ENCODE measurements around the gene TMEM170B. TPM values are rescaled to one million over a fixed set of nuclear protein-coding genes. Genes with fewer than 3 reads are reported as not detected.

TMEM170B gene
- total and polyA plus RNA-seq, 2 donors = 1.7 to 1.8 TPM

GRCh38 chr6:11526156-11526505 lies 11.4 kb upstream of the TMEM170B start:
- WGBS = 95% methylated on average over 3 of the region's 3 CpGs
- no peaks in the 10 kb centered on the region for H3K27me3 ChIP-seq (ENCODE audit: control insufficient read depth in 2 of 2, insufficient read depth in 1 of 2, low read length in 1 of 2)
- H3K4me3 ChIP-seq (ENCODE audit: low read length in 2 of 2) = no peak overlapping the region
- no peak for DNase-seq (ENCODE audit: low read depth in 6 of 9, low spot score in 9 of 9)
- no peak overlapping the region for H3K27ac ChIP-seq (ENCODE audit: low read depth in 1 of 2, low read length in 1 of 2)
- H3K9me3 ChIP-seq (ENCODE audit: control insufficient read depth in 2 of 2, insufficient read depth in 1 of 2, low read length in 1 of 2) = no peaks in the 10 kb centered on the region
- H3K36me3 ChIP-seq (ENCODE audit: control insufficient read depth in 2 of 2, insufficient read depth in 2 of 2, low read length in 1 of 2) = no peaks in the 10 kb centered on the region
- no peaks in the 10 kb centered on the region for H3K4me1 ChIP-seq (ENCODE audit: control insufficient read depth in 2 of 2, insufficient read depth in 2 of 2, low read length in 2 of 2)

GRCh38 chr6:11527274-11527870 lies 10.2 kb upstream of the TMEM170B start:
- H3K4me3 ChIP-seq (ENCODE audit: low read length in 2 of 2) = no peak overlapping the region
- no peaks in the 10 kb centered on the region for H3K36me3 ChIP-seq (ENCODE audit: control insufficient read depth in 2 of 2, insufficient read depth in 2 of 2, low read length in 1 of 2)
- DNase-seq (ENCODE audit: low read depth in 6 of 9, low spot score in 9 of 9) = no peak
- no peaks in the 10 kb centered on the region for H3K27me3 ChIP-seq (ENCODE audit: control insufficient read depth in 2 of 2, insufficient read depth in 1 of 2, low read length in 1 of 2)
- H3K4me1 ChIP-seq (ENCODE audit: control insufficient read depth in 2 of 2, insufficient read depth in 2 of 2, low read length in 2 of 2) = no peaks in the 10 kb centered on the region
- H3K27ac ChIP-seq (ENCODE audit: low read depth in 1 of 2, low read length in 1 of 2) = no peak overlapping the region
- no peaks in the 10 kb centered on the region for H3K9me3 ChIP-seq (ENCODE audit: control insufficient read depth in 2 of 2, insufficient read depth in 1 of 2, low read length in 1 of 2)

GRCh38 chr6:11528996-11529395 lies 8.6 kb upstream of the TMEM170B start:
- H3K36me3 ChIP-seq (ENCODE audit: control insufficient read depth in 2 of 2, insufficient read depth in 2 of 2, low read length in 1 of 2) = no peaks in the 10 kb centered on the region
- no peak for DNase-seq (ENCODE audit: low read depth in 6 of 9, low spot score in 9 of 9)
- no peaks in the 10 kb centered on the region for H3K27me3 ChIP-seq (ENCODE audit: control insufficient read depth in 2 of 2, insufficient read depth in 1 of 2, low read length in 1 of 2)
- no peak overlapping the region for H3K4me3 ChIP-seq (ENCODE audit: low read length in 2 of 2)
- 75% methylated on average over 2 of the region's 2 CpGs for whole genome bisulfite sequencing
- no peak overlapping the region for H3K27ac ChIP-seq (ENCODE audit: low read depth in 1 of 2, low read length in 1 of 2)
- H3K4me1 ChIP-seq (ENCODE audit: control insufficient read depth in 2 of 2, insufficient read depth in 2 of 2, low read length in 2 of 2) = no peaks in the 10 kb centered on the region
- no peaks in the 10 kb centered on the region for H3K9me3 ChIP-seq (ENCODE audit: control insufficient read depth in 2 of 2, insufficient read depth in 1 of 2, low read length in 1 of 2)

GRCh38 chr6:11532097-11532496 lies 5.5 kb upstream of the TMEM170B start:
- no peaks in the 10 kb centered on the region for H3K27me3 ChIP-seq (ENCODE audit: control insufficient read depth in 2 of 2, insufficient read depth in 1 of 2, low read length in 1 of 2)
- no peaks in the 10 kb centered on the region for H3K9me3 ChIP-seq (ENCODE audit: control insufficient read depth in 2 of 2, insufficient read depth in 1 of 2, low read length in 1 of 2)
- H3K4me3 ChIP-seq (ENCODE audit: low read length in 2 of 2) = no peak overlapping the region
- H3K27ac ChIP-seq (ENCODE audit: low read depth in 1 of 2, low read length in 1 of 2) = no peak overlapping the region
- DNase-seq (ENCODE audit: low read depth in 6 of 9, low spot score in 9 of 9) = no peak
- peaks cover 5 to 6% of the 10 kb centered on the region in 2 donors for H3K4me1 ChIP-seq (ENCODE audit: control insufficient read depth in 2 of 2, insufficient read depth in 2 of 2, low read length in 2 of 2)
- H3K36me3 ChIP-seq (ENCODE audit: control insufficient read depth in 2 of 2, insufficient read depth in 2 of 2, low read length in 1 of 2) = no peaks in the 10 kb centered on the region
- 92% methylated on average over 3 of the region's 3 CpGs for WGBS

GRCh38 chr6:11534561-11534960 lies 3.0 kb upstream of the TMEM170B start:
- DNase-seq (ENCODE audit: low read depth in 6 of 9, low spot score in 9 of 9) = no peak
- Histone ChIP-seq H3K9me3 (ENCODE audit: control insufficient read depth in 2 of 2, insufficient read depth in 1 of 2, low read length in 1 of 2) (no peaks in the 10 kb centered on the region), H3K27ac (ENCODE audit: low read depth in 1 of 2, low read length in 1 of 2) (no peak overlapping the region), H3K27me3 (ENCODE audit: control insufficient read depth in 2 of 2, insufficient read depth in 1 of 2, low read length in 1 of 2) (peaks cover 0 to 3% of the 10 kb centered on the region in 2 donors), H3K4me3 (ENCODE audit: low read length in 2 of 2) (no peak overlapping the region), H3K4me1 (ENCODE audit: control insufficient read depth in 2 of 2, insufficient read depth in 2 of 2, low read length in 2 of 2) (peaks cover 5 to 9% of the 10 kb centered on the region in 2 donors), H3K36me3 (ENCODE audit: control insufficient read depth in 2 of 2, insufficient read depth in 2 of 2, low read length in 1 of 2) (no peaks in the 10 kb centered on the region)
- 97% methylated on average over 5 of the region's 5 CpGs for WGBS

- H3K4me1 ChIP-seq (ENCODE audit: control insufficient read depth in 2 of 2, insufficient read depth in 2 of 2, low read length in 2 of 2) = peaks cover 5 to 9% of the 10 kb centered on the region in 2 donors
- peak in 1 of 9 donors; percentile 30 for DNase-seq (ENCODE audit: low read depth in 6 of 9, low spot score in 9 of 9)
- WGBS = 78% methylated on average over 2 of the region's 2 CpGs
- no peaks in the 10 kb centered on the region for H3K9me3 ChIP-seq (ENCODE audit: control insufficient read depth in 2 of 2, insufficient read depth in 1 of 2, low read length in 1 of 2)
- no peak overlapping the region for H3K27ac ChIP-seq (ENCODE audit: low read depth in 1 of 2, low read length in 1 of 2)
- no peak overlapping the region for H3K4me3 ChIP-seq (ENCODE audit: low read length in 2 of 2)
- H3K27me3 ChIP-seq (ENCODE audit: control insufficient read depth in 2 of 2, insufficient read depth in 1 of 2, low read length in 1 of 2) = peaks cover 0 to 3% of the 10 kb centered on the region in 2 donors
- H3K36me3 ChIP-seq (ENCODE audit: control insufficient read depth in 2 of 2, insufficient read depth in 2 of 2, low read length in 1 of 2) = no peaks in the 10 kb centered on the region
Observed at GRCh38 chr6:11535801-11536230, 1.7 kb upstream of the TMEM170B start.

- WGBS = 7% methylated on average over 12 of the region's 12 CpGs
- peak overlapping the region; percentile 41 to 87 for H3K4me3 ChIP-seq (ENCODE audit: low read length in 2 of 2)
- peaks cover 0 to 3% of the 10 kb centered on the region in 2 donors for H3K27me3 ChIP-seq (ENCODE audit: control insufficient read depth in 2 of 2, insufficient read depth in 1 of 2, low read length in 1 of 2)
- H3K9me3 ChIP-seq (ENCODE audit: control insufficient read depth in 2 of 2, insufficient read depth in 1 of 2, low read length in 1 of 2) = no peaks in the 10 kb centered on the region
- peaks cover 5 to 9% of the 10 kb centered on the region in 2 donors for H3K4me1 ChIP-seq (ENCODE audit: control insufficient read depth in 2 of 2, insufficient read depth in 2 of 2, low read length in 2 of 2)
- no peak overlapping the region for H3K27ac ChIP-seq (ENCODE audit: low read depth in 1 of 2, low read length in 1 of 2)
- peak in 2 of 9 donors; percentile 16 to 32 for DNase-seq (ENCODE audit: low read depth in 6 of 9, low spot score in 9 of 9)
- H3K36me3 ChIP-seq (ENCODE audit: control insufficient read depth in 2 of 2, insufficient read depth in 2 of 2, low read length in 1 of 2) = no peaks in the 10 kb centered on the region
Observed at GRCh38 chr6:11536795-11537194, 754 bp upstream of the TMEM170B start.

GRCh38 chr6:11538052-11538818 lies 686 bp downstream of the TMEM170B start:
- no peaks in the 10 kb centered on the region for H3K9me3 ChIP-seq (ENCODE audit: control insufficient read depth in 2 of 2, insufficient read depth in 1 of 2, low read length in 1 of 2)
- 1% methylated on average over 74 of the region's 74 CpGs for WGBS
- H3K4me3 ChIP-seq (ENCODE audit: low read length in 2 of 2) = peak overlapping the region; percentile 65 to 87
- peak overlapping the region; percentile 30 to 83 for H3K27ac ChIP-seq (ENCODE audit: low read depth in 1 of 2, low read length in 1 of 2)
- peaks cover 5 to 9% of the 10 kb centered on the region in 2 donors for H3K4me1 ChIP-seq (ENCODE audit: control insufficient read depth in 2 of 2, insufficient read depth in 2 of 2, low read length in 2 of 2)
- H3K27me3 ChIP-seq (ENCODE audit: control insufficient read depth in 2 of 2, insufficient read depth in 1 of 2, low read length in 1 of 2) = peaks cover 0 to 3% of the 10 kb centered on the region in 2 donors
- no peaks in the 10 kb centered on the region for H3K36me3 ChIP-seq (ENCODE audit: control insufficient read depth in 2 of 2, insufficient read depth in 2 of 2, low read length in 1 of 2)
- DNase-seq (ENCODE audit: low read depth in 6 of 9, low spot score in 9 of 9) = peak in 7 of 9 donors; percentile 23 to 72 (median 41)

- Histone ChIP-seq H3K4me1 (ENCODE audit: control insufficient read depth in 2 of 2, insufficient read depth in 2 of 2, low read length in 2 of 2) (peaks cover 5 to 9% of the 10 kb centered on the region in 2 donors), H3K4me3 (ENCODE audit: low read length in 2 of 2) (peak overlapping the region; percentile 65 to 87), H3K27me3 (ENCODE audit: control insufficient read depth in 2 of 2, insufficient read depth in 1 of 2, low read length in 1 of 2) (peaks cover 0 to 3% of the 10 kb centered on the region in 2 donors), H3K9me3 (ENCODE audit: control insufficient read depth in 2 of 2, insufficient read depth in 1 of 2, low read length in 1 of 2) (no peaks in the 10 kb centered on the region), H3K27ac (ENCODE audit: low read depth in 1 of 2, low read length in 1 of 2) (peak overlapping the region in 1 of 2 donors; percentile 30), H3K36me3 (ENCODE audit: control insufficient read depth in 2 of 2, insufficient read depth in 2 of 2, low read length in 1 of 2) (no peaks in the 10 kb centered on the region)
- 38% methylated on average over 8 of the region's 8 CpGs for WGBS
- DNase-seq (ENCODE audit: low read depth in 6 of 9, low spot score in 9 of 9) = no peak
Observed at GRCh38 chr6:11538819-11539468, 1.4 kb downstream of the TMEM170B start.

Data from thymus (tissue), 11 donors.